Gastroesophageal sphincter (tissue), 4 donors: ENCODE results near the gene ANO2. TPM values are rescaled to one million over a fixed set of nuclear protein-coding genes. Genes with fewer than 3 reads are reported as not detected.

Experiments
- ATAC-seq: fragments of 150-250 bp; one replicate; pipeline ENCODE4 v1.9.1; 2016; ENCODE audit warnings: mild to moderate bottlenecking, moderate library complexity
- H3K27ac ChIP-seq, 4 donors: fragments of 200-600 bp; sonication (generic) in 3 of 4; 1 replicate in 3 of 4; 2 replicates in 1 of 4; pipeline ENCODE4 v1.5.1; 2016 to 2019
- H3K27me3 ChIP-seq: fragments of 200-600 bp; sonication (generic); one replicate; pipeline ENCODE4 v1.5.1; 2019
- H3K36me3 ChIP-seq, 2 donors: fragments of 200-600 bp; sonication (generic); one replicate each; pipeline ENCODE4 v1.5.1; 2019; ENCODE audit warnings: control low read depth in 1 of 2
- H3K4me1 ChIP-seq, 3 donors: fragments of 200-600 bp; sonication (generic); 1 replicate in 2 of 3; 2 replicates in 1 of 3; pipeline ENCODE4 v1.5.1; 2016 to 2019; ENCODE audit warnings: control low read depth in 2 of 3
- H3K4me3 ChIP-seq, 2 donors: fragments of 200-600 bp; sonication (generic); one replicate each; pipeline ENCODE4 v1.5.1; 2019; ENCODE audit warnings: mild to moderate bottlenecking in 1 of 2, moderate library complexity in 1 of 2
- H3K9me3 ChIP-seq, 3 donors: fragments of 200-600 bp; sonication (generic); one replicate each; pipeline ENCODE4 v1.5.1; 2017 to 2019; ENCODE audit warnings: control low read depth in 2 of 3
- EP300 ChIP-seq: sonication (generic); formaldehyde crosslinking; IDR thresholded peaks from one replicate; pipeline ENCODE4 v1.6.1; 2017; ENCODE audit warnings: antibody characterized with exemption, mild to moderate bottlenecking
- POLR2A ChIP-seq, 2 donors: fragments of 450-650 bp; IDR thresholded peaks; one replicate each; pipeline ENCODE4 v1.6.1; 2017; ENCODE audit warnings: antibody characterized with exemption in 2 of 2, mild to moderate bottlenecking in 2 of 2, moderate library complexity in 1 of 2
- POLR2AphosphoS5 ChIP-seq: sonication (generic); formaldehyde crosslinking; IDR thresholded peaks from one replicate; pipeline ENCODE4 v1.6.1; 2017; ENCODE audit warnings: antibody characterized with exemption
- WGBS, 2 donors: methylation state at CpG; one replicate each; pipeline ENCODE4 v1.1.5; 2018; ENCODE audit warnings: low coverage in 1 of 2; 5-methylcytosine and 5-hydroxymethylcytosine counted together
- small RNA-seq, 4 donors: library from RNA; depleted of rRNA; stranded (forward); fragments of <200 nt; gene quantifications; one replicate each; pipeline ENCODE3, GENCODE V24; 2016
- total RNA-seq, 4 donors: library from RNA; depleted of rRNA; stranded (reverse); fragments of >200 nt; gene quantifications; one replicate each; pipeline ENCODE4 v1.1.0, GENCODE V29; 2016
- TF ChIP-seq, protein P1 (sequence below), 4 experiments: fragments of 200-600 bp in 2 of 4; fragments of 450-650 bp in 2 of 4; sonication (generic) in 1 of 4; IDR thresholded peaks; one replicate each; pipeline ENCODE4 v1.5.1; 2017 to 2019; ENCODE audit warnings: antibody characterized with exemption in 4 of 4, mild to moderate bottlenecking in 2 of 4, moderate library complexity in 2 of 4

ANO2 gene
- total RNA-seq, 4 donors from 2014 or later = 3.1 to 10.9 (median 6.7) TPM

DNA sequence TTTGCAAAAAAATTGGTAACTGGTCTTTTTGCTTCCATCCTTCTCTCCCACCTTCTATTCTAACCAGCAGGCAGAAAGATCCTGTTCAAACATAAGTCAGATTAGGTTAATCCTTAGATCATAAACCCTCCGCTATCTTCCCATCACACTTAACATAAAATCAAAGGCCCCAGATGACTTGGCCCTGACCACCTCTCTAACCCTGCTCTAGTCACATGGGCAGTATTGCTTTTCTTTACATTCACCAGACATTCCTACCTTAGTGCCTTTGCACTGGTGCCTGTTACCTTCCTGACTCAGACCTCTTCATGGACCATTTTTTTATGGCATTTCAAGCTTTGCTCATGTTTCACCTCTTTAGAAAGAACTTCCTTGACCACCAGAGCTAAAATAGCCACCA lies 429.6 kb downstream of the ANO2 start:
- Histone ChIP-seq H3K27me3 (peaks cover 4% of the 10 kb centered on the region), H3K27ac (no peak overlapping the region), H3K4me1 (peaks cover 0 to 23% (median 13%) of the 10 kb centered on the region in 3 donors), H3K9me3 (no peaks in the 10 kb centered on the region), H3K36me3 (no peaks in the 10 kb centered on the region), H3K4me3 (no peak overlapping the region)
- 100% methylated on average over 1 of the region's 1 CpG for WGBS, 2 donors
- TF ChIP-seq EP300 = no peak
- no peak for TF ChIP-seq POLR2AphosphoS5
- TF ChIP-seq, protein P1, sequence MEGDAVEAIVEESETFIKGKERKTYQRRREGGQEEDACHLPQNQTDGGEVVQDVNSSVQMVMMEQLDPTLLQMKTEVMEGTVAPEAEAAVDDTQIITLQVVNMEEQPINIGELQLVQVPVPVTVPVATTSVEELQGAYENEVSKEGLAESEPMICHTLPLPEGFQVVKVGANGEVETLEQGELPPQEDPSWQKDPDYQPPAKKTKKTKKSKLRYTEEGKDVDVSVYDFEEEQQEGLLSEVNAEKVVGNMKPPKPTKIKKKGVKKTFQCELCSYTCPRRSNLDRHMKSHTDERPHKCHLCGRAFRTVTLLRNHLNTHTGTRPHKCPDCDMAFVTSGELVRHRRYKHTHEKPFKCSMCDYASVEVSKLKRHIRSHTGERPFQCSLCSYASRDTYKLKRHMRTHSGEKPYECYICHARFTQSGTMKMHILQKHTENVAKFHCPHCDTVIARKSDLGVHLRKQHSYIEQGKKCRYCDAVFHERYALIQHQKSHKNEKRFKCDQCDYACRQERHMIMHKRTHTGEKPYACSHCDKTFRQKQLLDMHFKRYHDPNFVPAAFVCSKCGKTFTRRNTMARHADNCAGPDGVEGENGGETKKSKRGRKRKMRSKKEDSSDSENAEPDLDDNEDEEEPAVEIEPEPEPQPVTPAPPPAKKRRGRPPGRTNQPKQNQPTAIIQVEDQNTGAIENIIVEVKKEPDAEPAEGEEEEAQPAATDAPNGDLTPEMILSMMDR (IDR thresholded peaks at IDR 0.05) = no peak
- no peak for TF ChIP-seq POLR2A (IDR thresholded peaks at IDR 0.05)
- ATAC-seq = no peak

DNA sequence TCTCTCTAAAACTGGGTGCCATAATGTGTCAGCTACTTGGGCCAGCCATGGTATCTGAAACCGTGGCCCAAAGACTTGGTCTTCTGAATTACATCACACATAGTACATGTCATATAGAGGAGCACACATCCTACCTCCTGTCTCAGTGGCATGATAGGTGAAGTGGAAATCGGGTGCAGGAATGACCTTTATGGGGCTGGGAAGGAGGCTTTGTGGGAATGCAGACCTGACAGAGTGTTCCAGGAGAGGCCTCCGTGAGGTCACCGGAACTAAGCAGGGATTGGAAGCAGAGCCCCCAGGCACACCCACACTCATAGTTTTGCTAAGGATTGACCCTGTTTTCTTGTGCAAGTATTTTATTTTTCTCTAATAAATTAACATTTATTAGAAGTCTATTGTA lies 430.5 kb downstream of the ANO2 start:
- Histone ChIP-seq H3K36me3 (no peaks in the 10 kb centered on the region), H3K4me1 (peaks cover 0 to 23% (median 13%) of the 10 kb centered on the region in 3 donors), H3K27ac (no peak overlapping the region), H3K4me3 (no peak overlapping the region), H3K27me3 (peaks cover 10% of the 10 kb centered on the region), H3K9me3 (no peaks in the 10 kb centered on the region)
- no peak for TF ChIP-seq POLR2AphosphoS5
- no peak for TF ChIP-seq POLR2A (IDR thresholded peaks at IDR 0.05)
- TF ChIP-seq EP300 = no peak
- TF ChIP-seq, protein P1 (IDR thresholded peaks at IDR 0.05) = no peak
- WGBS, 2 donors = 89% methylated on average over 4 of the region's 4 CpGs; no CpG with 5 or more reads in 1 of the 2 donors
- ATAC-seq = no peak

DNA sequence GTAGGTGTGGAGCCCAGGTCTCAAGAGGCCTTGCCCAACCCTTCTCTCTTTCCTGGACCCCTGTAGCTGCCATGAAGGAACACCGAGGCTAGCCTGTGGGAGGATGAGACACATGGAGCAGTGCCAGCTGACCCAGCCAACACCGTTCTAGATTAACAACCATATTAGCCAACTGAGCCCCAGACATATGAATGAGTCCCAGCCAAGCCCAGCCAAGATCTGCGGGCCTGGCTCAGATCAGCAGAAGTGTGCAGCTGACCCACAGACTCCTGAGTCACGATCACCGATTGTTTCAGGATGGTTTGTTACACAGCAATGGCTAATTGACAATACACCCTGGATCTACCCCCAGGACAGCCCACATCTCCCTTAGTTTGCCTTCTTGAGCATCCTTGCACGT lies 431.0 kb downstream of the ANO2 start:
- no peak for TF ChIP-seq EP300
- TF ChIP-seq, protein P1 (IDR thresholded peaks at IDR 0.05) = no peak
- TF ChIP-seq POLR2AphosphoS5 = no peak
- no peak for TF ChIP-seq POLR2A (IDR thresholded peaks at IDR 0.05)
- Histone ChIP-seq H3K4me1 (peaks cover 0 to 23% (median 13%) of the 10 kb centered on the region in 3 donors), H3K4me3 (no peak overlapping the region), H3K27ac (no peak overlapping the region), H3K36me3 (no peaks in the 10 kb centered on the region), H3K27me3 (peaks cover 10% of the 10 kb centered on the region), H3K9me3 (no peaks in the 10 kb centered on the region)
- no peak for ATAC-seq
- WGBS, 2 donors = 94 to 100% methylated on average over 1 to 2 of the region's 6 CpGs

DNA sequence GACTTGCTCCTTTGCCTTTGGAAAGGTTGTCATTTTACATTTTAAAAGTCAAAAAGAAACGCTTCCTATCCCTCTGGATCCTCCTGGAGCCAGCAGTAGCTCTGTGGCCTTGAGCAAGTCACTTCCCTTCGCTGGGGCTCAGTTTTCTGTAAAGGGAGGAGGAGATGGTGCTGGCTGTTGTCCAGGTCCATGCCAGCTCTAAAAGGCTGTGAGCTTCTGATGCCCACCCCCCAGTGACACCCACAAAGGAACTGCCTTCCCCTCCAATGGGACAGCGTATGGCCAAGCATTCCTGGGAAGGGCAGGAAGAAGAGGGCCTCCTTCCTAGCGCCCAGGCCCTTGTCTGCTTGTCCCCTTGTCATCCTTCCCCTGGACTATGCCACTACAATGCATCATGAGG lies 431.7 kb downstream of the ANO2 start:
- Histone ChIP-seq H3K4me3 (no peak overlapping the region), H3K36me3 (no peaks in the 10 kb centered on the region), H3K27ac (no peak overlapping the region), H3K4me1 (peaks cover 0 to 23% (median 13%) of the 10 kb centered on the region in 3 donors), H3K27me3 (peaks cover 10% of the 10 kb centered on the region), H3K9me3 (no peaks in the 10 kb centered on the region)
- WGBS, 2 donors = 83 to 100% methylated on average over 1 of the region's 4 CpGs
- no peak for ATAC-seq
- TF ChIP-seq POLR2A (IDR thresholded peaks at IDR 0.05) (no peak), EP300 (no peak)
- TF ChIP-seq, protein P1 (IDR thresholded peaks at IDR 0.05) = no peak

Small RNA genes within 50 kb of the gene (small RNA-seq; reads per million reads assigned to genes)
- 0 reads per million in 4 donors for gene AC137627.1

Other genes with a start within 250 kb of the ANO2 start
- 100 to 1,000 TPM in 3 of 4 donors, 10 to 100 TPM in 1; 94.3 to 261 (median 162) TPM for gene VWF, start 179.4 kb upstream of the ANO2 start, total RNA-seq